Epithelial cell of proximal tubule (primary cell): ENCODE results near the gene OTOG. TPM values are rescaled to one million over a fixed set of nuclear protein-coding genes. Genes with fewer than 3 reads are reported as not detected.
A peak's percentile ranks its signal among the peaks of the same experiment; 100 is the strongest.

ENCODE experiments used
- DNase-seq: peaks from one replicate; pipeline ENCODE4 v3.0.0-alpha.2; 2011; ENCODE audit warnings: low read depth
- H3K4me3 ChIP-seq: 2 replicates; pipeline ENCODE4 v1.5.1; 2011; ENCODE audit warnings: low read depth, mild to moderate bottlenecking, low read length
- CTCF ChIP-seq: conservative IDR thresholded peaks from 2 replicates; pipeline ENCODE4 v1.5.1; 2012; ENCODE audit warnings: low read depth, mild to moderate bottlenecking, low read length
- total RNA-seq: library from RNA; depleted of rRNA; stranded (reverse); fragments of >200 nt; gene quantifications from 2 replicates; pipeline ENCODE4 v1.2.3, GENCODE V29; 2015

Gene OTOG
- not detected in 2 replicates for total RNA-seq

GRCh38 chr11:17547051-17547577 lies at the start of gene OTOG:
Gene OTOG, plus strand, starts transcription at chr11:17547259. Its CDS starts 114 bp downstream, at chr11:17547373.
- no peak within 1 kb of the TSS for H3K4me3 ChIP-seq
- no peak for DNase-seq
- TF ChIP-seq CTCF, result no peak

GRCh38 chr11:17498058-17498457 lies 49.0 kb upstream of the OTOG start:
- no peak overlapping the region for H3K4me3 ChIP-seq
- no peak for TF ChIP-seq CTCF
- no peak for DNase-seq

- no peak for DNase-seq
- no peak for TF ChIP-seq CTCF
- no peak overlapping the region for H3K4me3 ChIP-seq
These were observed 48.6 kb upstream of the OTOG start for GRCh38 chr11:17498475-17498874.

- H3K4me3 ChIP-seq, result no peak overlapping the region
- TF ChIP-seq CTCF, result no peak
- DNase-seq, result no peak
These were observed 46.4 kb upstream of the OTOG start for GRCh38 chr11:17500673-17501072.

- no peak for TF ChIP-seq CTCF
- H3K4me3 ChIP-seq, result no peak overlapping the region
- no peak for DNase-seq
These were observed 44.4 kb upstream of the OTOG start for GRCh38 chr11:17502630-17503029.

- no peak for DNase-seq
- no peak overlapping the region for H3K4me3 ChIP-seq
- peak; percentile 82 for TF ChIP-seq CTCF
These were observed 42.5 kb upstream of the OTOG start for GRCh38 chr11:17504330-17505107.

- H3K4me3 ChIP-seq, result no peak overlapping the region
- no peak for TF ChIP-seq CTCF
- DNase-seq, result no peak
These were observed 41.9 kb upstream of the OTOG start for GRCh38 chr11:17505146-17505545.
